Spleen (tissue), 11 donors: ENCODE data around the gene FBH1. TPM values are rescaled to one million over a fixed set of nuclear protein-coding genes. Genes with fewer than 3 reads are reported as not detected.

Source experiments
- DNase-seq: peaks from one replicate; pipeline ENCODE4 v3.0.0-alpha.2; 2020
- H3K27ac ChIP-seq, 8 donors: fragments of 200-600 bp; sonication (generic) in 7 of 8; 1 replicate in 4 of 8; 2 replicates in 4 of 8; pipeline versions ENCODE4 v1.5.0 to v1.8.0; 2016 to 2021; ENCODE audit warnings: inconsistent platforms in 4 of 8, mild to moderate bottlenecking in 4 of 8, moderate library complexity in 1 of 8
- H3K27me3 ChIP-seq, 7 donors: fragments of 200-600 bp; sonication (generic) in 6 of 7; replicated peaks in 1 of 7; 1 replicate in 4 of 7; 2 replicates in 3 of 7; pipeline versions ENCODE4 v1.5.0 to v1.8.0; 2016 to 2021; ENCODE audit warnings: inconsistent platforms in 3 of 7, mild to moderate bottlenecking in 1 of 7
- H3K36me3 ChIP-seq, 6 donors: fragments of 200-600 bp; sonication (generic) in 5 of 6; 1 replicate in 4 of 6; 2 replicates in 2 of 6; pipeline versions ENCODE4 v1.5.0 to v1.8.0; 2016 to 2021; ENCODE audit warnings: inconsistent platforms in 2 of 6
- H3K4me1 ChIP-seq, 6 donors: fragments of 200-600 bp; sonication (generic) in 5 of 6; 1 replicate in 3 of 6; 2 replicates in 3 of 6; pipeline versions ENCODE4 v1.5.0 to v1.8.0; 2016 to 2021; ENCODE audit warnings: inconsistent platforms in 3 of 6
- H3K4me3 ChIP-seq, 8 donors: fragments of 200-600 bp; sonication (generic) in 7 of 8; 1 replicate in 4 of 8; 2 replicates in 4 of 8; pipeline versions ENCODE4 v1.5.0 to v1.8.0; 2016 to 2021; ENCODE audit warnings: inconsistent platforms in 4 of 8, mild to moderate bottlenecking in 4 of 8, moderate library complexity in 2 of 8
- H3K9me3 ChIP-seq, 8 donors: fragments of 200-600 bp; sonication (generic) in 7 of 8; 1 replicate in 4 of 8; 2 replicates in 4 of 8; pipeline versions ENCODE4 v1.5.0 to v1.8.0; 2016 to 2021; ENCODE audit warnings: inconsistent platforms in 4 of 8
- POLR2A ChIP-seq, 3 donors: fragments of 450-650 bp; IDR thresholded peaks; one replicate each; pipeline ENCODE4 v1.5.1; 2017; ENCODE audit warnings: antibody characterized with exemption in 3 of 3, mild to moderate bottlenecking in 1 of 3
- POLR2AphosphoS5 ChIP-seq, 3 donors: sonication (generic); formaldehyde crosslinking; IDR thresholded peaks; one replicate each; pipeline ENCODE4 v1.5.1; 2017; ENCODE audit warnings: antibody characterized with exemption in 3 of 3
- WGBS, 5 donors: extraction: QIAGEN DNeasy Blood & Tissue Kit in 3 of 5; methylation state at CpG; one replicate each; pipeline versions ENCODE4 v1.1.5 to v1.1.7; 2013 to 2018; 5-methylcytosine and 5-hydroxymethylcytosine counted together
- intact Hi-C: fragments of 100-400 bp; cut with DNase I; formaldehyde crosslinking; loops from one replicate; pipeline ENCODE4 v1.15.0; 2023; ENCODE audit warnings: low total_unique reads
- polyA plus RNA-seq, 3 donors: library from polyadenylated mRNA; stranded (reverse); fragments of 200-250 nt; gene quantifications; one replicate each; pipeline ENCODE4 v1.2.1, GENCODE V29; 2013
- total RNA-seq, 7 donors: library from RNA; depleted of rRNA in 3 of 7; stranded (reverse); fragments of >200 nt in 3 of 7; fragmentation: NEBNext Ultra II Directional in 4 of 7; extraction: Animal tissue kit (Norgen Biotek cat#: 25700) in 4 of 7; gene quantifications; one replicate each; pipeline versions ENCODE4 v1.1.0 to v1.2.1, GENCODE V29; 2016 to 2021
- donor health status: healthy with polysubstance abuse.
- donor health status: DM: no; HTN: no; CAD: no; lungs with moderate emphysema.
- donor health status: DM: no; HTN: no; CAD: no.
- donor health status: Bipolar disorder and iron deficiency.
- donor health status: healthy.
- donor health status: DM: no; HTN: no; CAD: no.
- donor health status: DM: yes; HTN: yes; CAD: no.

FBH1 gene
- total and polyA plus RNA-seq, 10 donors: 33.4 to 118 (median 103) TPM

DNA sequence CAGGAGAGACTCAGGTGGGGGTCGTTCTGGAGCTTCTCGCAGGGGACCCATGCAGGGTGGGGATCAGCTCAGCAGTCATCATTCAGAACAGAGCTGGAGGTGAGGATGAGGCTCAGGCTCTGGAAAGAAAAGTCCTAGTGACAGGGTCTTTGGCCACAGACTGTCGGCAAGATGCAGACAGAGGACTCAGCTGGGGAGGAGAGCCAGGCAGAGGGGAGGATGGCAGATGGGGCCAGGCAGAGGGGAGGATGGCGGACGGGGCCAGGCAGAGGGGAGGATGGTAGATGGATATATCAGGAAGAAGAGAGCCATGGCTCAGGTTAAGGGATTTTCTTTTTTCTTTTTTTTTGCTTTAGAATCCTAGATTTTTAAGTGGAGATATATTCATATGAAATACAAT is 95.0 kb downstream of the FBH1 start:
- H3K27ac ChIP-seq: no peak overlapping the region
- no peak for TF ChIP-seq POLR2A (IDR thresholded peaks at IDR 0.05)
- TF ChIP-seq POLR2AphosphoS5 (IDR thresholded peaks at IDR 0.05): no peak
- no peak for DNase-seq

More for the DNA sequence above, 95.0 kb downstream of the FBH1 start:
- no peak overlapping the region for H3K4me3 ChIP-seq
- no peaks in the 10 kb centered on the region for H3K36me3 ChIP-seq
- no peaks in the 10 kb centered on the region for H3K27me3 ChIP-seq
- no peaks in the 10 kb centered on the region for H3K9me3 ChIP-seq
- intact Hi-C loops: no loop called here
- WGBS, 5 donors: 91 to 96% (median 93%) methylated on average over 5 of the region's 5 CpGs
- H3K4me1 ChIP-seq: peaks cover 0 to 9% (median 3%) of the 10 kb centered on the region in 6 donors

Other genes with a start within 250 kb of the FBH1 start
- 10 to 100 TPM; 17.0 to 29.6 (median 21.6) TPM for gene ASB13, start 223.6 kb upstream of the FBH1 start, total RNA-seq
- gene ASB13, start 223.6 kb upstream of the FBH1 start, polyA plus RNA-seq: 10 to 100 TPM; 17.7 to 25.4 (median 25.1) TPM
- gene TASOR2, start 205.4 kb upstream of the FBH1 start, total RNA-seq: 10 to 100 TPM; 58.3 to 87.9 (median 72.6) TPM
- 10 to 100 TPM in 2 of 3 donors, 1 to 10 TPM in 1; 9.5 to 11.3 (median 10.1) TPM for gene TASOR2, start 205.4 kb upstream of the FBH1 start, polyA plus RNA-seq
- 100 to 1,000 TPM; 190 to 272 (median 211) TPM for gene GDI2, start 76.8 kb upstream of the FBH1 start, total RNA-seq
- 100 to 1,000 TPM; 100 to 152 (median 146) TPM for gene GDI2, start 76.8 kb upstream of the FBH1 start, polyA plus RNA-seq
- 10 to 100 TPM in 1 of 7 donors, 1 to 10 TPM in 6; 5.8 to 10.5 (median 6.8) TPM for gene ANKRD16, start 350 bp upstream of the FBH1 start, total RNA-seq
- 1 to 10 TPM; 2.7 to 5.1 (median 4.3) TPM for gene ANKRD16, start 350 bp upstream of the FBH1 start, polyA plus RNA-seq
- 10 to 100 TPM; 18.7 to 37.4 (median 28.6) TPM for gene IL15RA, start 87.3 kb downstream of the FBH1 start, total RNA-seq
- 10 to 100 TPM in 2 of 3 donors, 1 to 10 TPM in 1; 9.9 to 13.8 (median 11.1) TPM for gene IL15RA, start 87.3 kb downstream of the FBH1 start, polyA plus RNA-seq
- 10 to 100 TPM in 5 of 7 donors, 1 to 10 TPM in 2; 3.5 to 78.7 (median 22.8) TPM for gene IL2RA, start 172.1 kb downstream of the FBH1 start, total RNA-seq
- gene IL2RA, start 172.1 kb downstream of the FBH1 start, polyA plus RNA-seq: 1 to 10 TPM; 5.0 to 9.7 (median 5.6) TPM
- gene RBM17, start 198.8 kb downstream of the FBH1 start, total RNA-seq: 100 to 1,000 TPM in 6 of 7 donors, 10 to 100 TPM in 1; 93.2 to 140 (median 120) TPM
- gene RBM17, start 198.8 kb downstream of the FBH1 start, polyA plus RNA-seq: 100 to 1,000 TPM in 1 of 3 donors, 10 to 100 TPM in 2; 63.1 to 100 (median 93.5) TPM